Measurements from ENCODE around the gene OTUD1. TPM values are rescaled to one million over a fixed set of nuclear protein-coding genes. Genes with fewer than 3 reads are reported as not detected.

OTUD1 gene
- total and polyA plus RNA-seq, 9 donors = 13.3 to 23.9 (median 17.9) TPM

DNA sequence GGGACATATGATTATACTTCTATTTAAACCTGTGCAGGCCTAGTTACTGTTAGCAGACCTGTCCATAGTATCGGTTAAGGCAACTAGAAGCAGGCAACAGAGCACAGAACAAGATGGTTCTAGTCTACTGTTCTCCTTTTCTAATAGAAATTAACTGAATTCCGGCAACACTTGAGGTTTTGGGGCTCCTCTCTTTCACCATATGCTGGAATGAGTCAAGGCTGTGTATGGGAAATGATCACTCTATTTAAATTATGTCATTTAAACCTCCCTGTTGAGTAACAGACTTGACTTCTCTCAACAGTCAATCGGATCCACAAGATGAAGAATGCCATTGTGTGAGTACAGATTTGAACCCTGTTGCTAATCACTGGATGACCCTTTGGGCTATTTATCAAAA is 6.2 kb upstream of the OTUD1 start:
- no peaks in the 10 kb centered on the region for H3K9me3 ChIP-seq
- intact Hi-C loops (cut with DNase I) = loop anchor here in 1 of 4 donors (10.0 kb wide), 1 partner anchor 88 kb away; the partner anchor contains the start of gene C10orf67
- H3K27ac ChIP-seq = no peak overlapping the region
- TF ChIP-seq, protein P1, sequence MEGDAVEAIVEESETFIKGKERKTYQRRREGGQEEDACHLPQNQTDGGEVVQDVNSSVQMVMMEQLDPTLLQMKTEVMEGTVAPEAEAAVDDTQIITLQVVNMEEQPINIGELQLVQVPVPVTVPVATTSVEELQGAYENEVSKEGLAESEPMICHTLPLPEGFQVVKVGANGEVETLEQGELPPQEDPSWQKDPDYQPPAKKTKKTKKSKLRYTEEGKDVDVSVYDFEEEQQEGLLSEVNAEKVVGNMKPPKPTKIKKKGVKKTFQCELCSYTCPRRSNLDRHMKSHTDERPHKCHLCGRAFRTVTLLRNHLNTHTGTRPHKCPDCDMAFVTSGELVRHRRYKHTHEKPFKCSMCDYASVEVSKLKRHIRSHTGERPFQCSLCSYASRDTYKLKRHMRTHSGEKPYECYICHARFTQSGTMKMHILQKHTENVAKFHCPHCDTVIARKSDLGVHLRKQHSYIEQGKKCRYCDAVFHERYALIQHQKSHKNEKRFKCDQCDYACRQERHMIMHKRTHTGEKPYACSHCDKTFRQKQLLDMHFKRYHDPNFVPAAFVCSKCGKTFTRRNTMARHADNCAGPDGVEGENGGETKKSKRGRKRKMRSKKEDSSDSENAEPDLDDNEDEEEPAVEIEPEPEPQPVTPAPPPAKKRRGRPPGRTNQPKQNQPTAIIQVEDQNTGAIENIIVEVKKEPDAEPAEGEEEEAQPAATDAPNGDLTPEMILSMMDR (IDR thresholded peaks at IDR 0.05) = no peak
- TF ChIP-seq POLR2A (IDR thresholded peaks at IDR 0.05) (no peak), EP300 (IDR thresholded peaks at IDR 0.05) (no peak)
- H3K4me1 ChIP-seq (ENCODE audit: insufficient read depth) = no peaks in the 10 kb centered on the region
- H3K36me3 ChIP-seq = no peaks in the 10 kb centered on the region
- no peak for DNase-seq
- 93 to 94% (median 94%) methylated on average over 3 of the region's 3 CpGs for WGBS, 3 donors
- no peaks in the 10 kb centered on the region for H3K27me3 ChIP-seq
- H3K4me3 ChIP-seq = no peak overlapping the region

DNA sequence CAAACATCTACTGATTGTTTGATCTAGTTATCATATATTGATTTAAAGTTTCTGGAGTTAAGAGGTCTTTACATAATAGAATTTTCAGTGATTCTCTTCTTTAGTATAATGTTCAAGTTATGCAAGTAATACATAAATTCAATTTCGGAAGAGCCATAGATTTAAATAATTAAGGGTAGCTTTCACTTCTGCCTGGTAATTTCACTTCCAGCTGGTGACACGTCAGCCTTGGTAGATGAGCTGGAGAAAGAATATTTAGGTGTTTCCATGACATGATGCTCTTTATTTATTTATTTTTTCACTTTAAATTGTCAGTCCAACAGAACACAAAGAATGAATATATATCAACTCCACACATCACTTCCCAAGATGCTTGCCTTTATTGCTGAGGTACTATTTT is 5.2 kb upstream of the OTUD1 start:
- Histone ChIP-seq H3K27ac (no peak overlapping the region), H3K27me3 (no peaks in the 10 kb centered on the region), H3K9me3 (no peaks in the 10 kb centered on the region), H3K4me1 (ENCODE audit: insufficient read depth) (no peaks in the 10 kb centered on the region), H3K36me3 (no peaks in the 10 kb centered on the region), H3K4me3 (no peak overlapping the region)
- no peak for DNase-seq
- WGBS, 3 donors = 78 to 83% (median 80%) methylated on average over 2 of the region's 2 CpGs
- intact Hi-C loops (cut with DNase I) = loop anchor here in 1 of 4 donors (10.0 kb wide), 1 partner anchor 89 kb away; the partner anchor contains the start of gene C10orf67
- TF ChIP-seq POLR2A (IDR thresholded peaks at IDR 0.05) (no peak), EP300 (IDR thresholded peaks at IDR 0.05) (no peak)
- TF ChIP-seq, protein P1 (IDR thresholded peaks at IDR 0.05) = no peak

DNA sequence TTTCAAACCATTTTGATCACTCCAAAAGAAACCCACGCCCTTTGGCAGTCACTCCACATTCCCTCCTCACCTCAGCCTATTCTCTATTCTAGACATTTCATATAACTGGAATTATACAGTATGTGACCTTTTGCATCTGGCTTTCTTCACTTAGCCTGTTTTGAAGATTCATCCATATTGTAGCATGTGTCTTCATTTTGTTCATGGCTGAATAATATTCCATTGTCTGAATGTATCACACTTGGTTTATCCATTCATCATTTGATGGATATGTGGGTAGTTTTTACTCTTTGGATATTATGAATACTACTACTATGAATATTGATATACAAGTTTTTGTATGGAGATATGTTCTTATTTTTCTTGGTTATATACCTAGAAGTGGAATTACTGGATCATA is 3.5 kb upstream of the OTUD1 start:
- Histone ChIP-seq H3K27ac (no peak overlapping the region), H3K27me3 (no peaks in the 10 kb centered on the region), H3K36me3 (no peaks in the 10 kb centered on the region), H3K4me3 (no peak overlapping the region), H3K9me3 (no peaks in the 10 kb centered on the region), H3K4me1 (ENCODE audit: insufficient read depth) (no peaks in the 10 kb centered on the region)
- DNase-seq = no peak
- TF ChIP-seq EP300 (IDR thresholded peaks at IDR 0.05) (no peak), POLR2A (IDR thresholded peaks at IDR 0.05) (no peak)
- TF ChIP-seq, protein P1 (IDR thresholded peaks at IDR 0.05) = no peak
- intact Hi-C loops (cut with DNase I) = loop anchor here in 1 of 4 donors (10.0 kb wide), 1 partner anchor 91 kb away; the partner anchor contains the start of gene C10orf67
- WGBS, 3 donors = 84 to 93% (median 91%) methylated on average over 1 of the region's 1 CpG

DNA sequence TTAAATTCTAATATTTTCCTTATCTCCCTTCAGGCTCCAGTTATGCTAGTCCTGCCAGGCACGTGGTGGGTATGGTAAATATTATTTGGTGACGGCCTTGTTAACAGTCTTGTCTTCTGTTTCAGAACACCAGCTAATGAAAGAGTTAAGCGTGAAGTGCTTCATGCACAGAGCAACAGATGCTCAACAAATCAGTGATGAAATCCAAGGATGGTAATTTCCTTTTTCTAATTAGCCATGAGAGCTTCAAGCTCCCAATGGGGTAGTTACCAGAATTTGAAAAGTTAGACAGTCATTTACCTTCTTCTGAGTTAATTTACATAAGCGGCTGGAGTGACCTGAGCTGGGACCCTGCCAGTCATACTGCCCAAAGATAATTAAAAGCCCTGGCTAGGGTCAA is 1.9 kb upstream of the OTUD1 start:
- TF ChIP-seq, protein P1 (IDR thresholded peaks at IDR 0.05) = no peak
- TF ChIP-seq EP300 (IDR thresholded peaks at IDR 0.05) = no peak
- no peak for TF ChIP-seq POLR2A (IDR thresholded peaks at IDR 0.05)
- H3K36me3 ChIP-seq = no peaks in the 10 kb centered on the region
- no peak for DNase-seq
- H3K9me3 ChIP-seq = no peaks in the 10 kb centered on the region
- H3K27me3 ChIP-seq = no peaks in the 10 kb centered on the region
- no peaks in the 10 kb centered on the region for H3K4me1 ChIP-seq (ENCODE audit: insufficient read depth)
- intact Hi-C loops (cut with DNase I) = loop anchor here in 1 of 4 donors (10.0 kb wide), 1 partner anchor 92 kb away; the partner anchor contains the start of gene C10orf67
- 60 to 69% (median 60%) methylated on average over 4 of the region's 4 CpGs for WGBS, 3 donors
- H3K27ac ChIP-seq = no peak overlapping the region
- H3K4me3 ChIP-seq = no peak overlapping the region
